ENCODE measurements around the gene NSF. TPM values are rescaled to one million over a fixed set of nuclear protein-coding genes. Genes with fewer than 3 reads are reported as not detected.

NSF gene
- total RNA-seq, 2 experiments from 2014 or later: 44.2 to 50.0 TPM

DNA sequence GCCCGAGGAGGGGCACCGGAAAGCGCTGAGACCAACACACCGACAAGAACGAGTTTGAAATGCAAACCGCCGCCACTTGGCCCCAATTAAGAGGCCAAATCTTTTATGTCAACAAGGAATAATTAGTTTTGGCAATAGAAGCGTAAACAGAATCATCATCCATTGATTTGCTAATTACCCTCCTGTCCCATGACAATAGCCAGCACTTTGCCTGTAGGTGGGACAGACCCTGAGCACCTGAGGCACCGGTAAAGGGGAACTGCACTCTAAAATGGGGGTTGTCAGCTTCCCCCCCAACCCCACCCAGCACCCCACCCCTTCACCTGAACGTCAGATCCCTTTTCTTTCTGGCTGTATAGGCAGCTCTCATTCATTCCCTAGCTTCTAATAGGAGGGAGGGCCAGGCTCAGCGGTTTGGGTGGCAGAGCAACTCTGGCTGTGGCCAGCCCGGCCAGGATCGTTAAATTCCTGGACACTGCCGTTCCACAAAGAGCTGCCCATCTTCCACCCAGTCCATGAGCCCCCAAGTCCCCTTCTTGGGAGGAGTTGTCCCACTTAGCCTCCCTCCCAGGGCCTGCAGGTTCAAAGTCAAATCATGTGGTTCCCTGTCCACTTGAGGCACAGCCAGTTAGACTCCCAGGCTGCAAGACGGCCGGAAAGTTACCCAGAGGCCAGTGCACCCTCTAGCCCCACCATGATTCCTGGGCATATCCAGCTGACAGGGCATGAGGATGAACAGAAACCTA lies 182.2 kb downstream of the NSF start:
- Mint-ChIP-seq H3K4me1 (peaks cover 21% of the 10 kb centered on the region), H3K27me3 (peaks cover 52% of the 10 kb centered on the region), H3K9me3 (ENCODE audit: low read depth) (no peaks in the 10 kb centered on the region), H3K27ac (no peak overlapping the region), H3K36me3 (no peaks in the 10 kb centered on the region), H3K4me3 (peak overlapping the region; percentile 60)
- DNase-seq: no peak
- CTCF ChIA-PET: no interaction called here
- peak; percentile 11 for ATAC-seq

DNA sequence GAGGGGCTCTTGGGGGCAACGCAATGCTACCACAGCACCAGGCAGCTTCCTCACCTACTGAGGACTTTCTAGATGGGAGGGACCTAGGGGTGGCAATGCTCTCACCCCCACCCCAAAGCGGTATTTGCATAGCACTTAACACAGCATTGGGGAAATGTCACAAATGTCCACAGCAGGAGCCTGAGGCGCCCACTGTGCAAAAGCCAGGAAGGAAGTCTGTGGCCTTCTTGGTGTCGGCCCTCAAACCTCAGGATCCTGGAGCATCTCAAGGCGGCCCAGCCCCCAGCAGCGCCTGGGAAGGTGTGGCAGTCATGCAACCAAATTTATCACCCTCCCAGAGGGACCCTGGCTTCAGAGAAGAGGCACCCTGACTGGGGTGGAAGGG lies 182.7 kb downstream of the NSF start:
- ATAC-seq: peak; percentile 3
- H3K4me1 Mint-ChIP-seq: peaks cover 21% of the 10 kb centered on the region
- no peak overlapping the region for H3K27ac Mint-ChIP-seq
- no peak for DNase-seq
- H3K36me3 Mint-ChIP-seq: no peaks in the 10 kb centered on the region
- no peaks in the 10 kb centered on the region for H3K9me3 Mint-ChIP-seq (ENCODE audit: low read depth)
- CTCF ChIA-PET: no interaction called here
- no peak overlapping the region for H3K4me3 Mint-ChIP-seq
- H3K27me3 Mint-ChIP-seq: peaks cover 52% of the 10 kb centered on the region

DNA sequence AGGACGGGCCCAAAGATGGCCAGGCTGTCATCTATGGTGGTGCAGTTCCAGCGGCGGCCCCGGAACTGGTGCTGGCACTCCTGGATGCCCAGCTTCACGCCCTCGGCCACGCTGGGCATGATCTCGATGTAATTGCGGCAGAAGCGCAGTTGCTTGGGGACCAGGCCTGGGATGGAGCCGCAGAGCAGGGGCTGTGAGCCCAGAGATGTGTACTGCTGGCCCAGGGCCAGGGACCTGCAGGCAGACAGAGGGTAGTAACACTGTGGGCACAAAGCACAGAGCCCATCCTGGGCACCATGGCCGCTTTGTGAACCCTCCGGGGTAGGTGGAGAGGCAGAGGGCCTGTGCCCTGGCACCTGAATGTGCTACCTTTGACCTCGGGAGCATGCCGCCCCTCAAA lies 183.2 kb downstream of the NSF start:
- DNase-seq: no peak
- Mint-ChIP-seq H3K4me1 (peaks cover 21% of the 10 kb centered on the region), H3K27ac (no peak overlapping the region), H3K36me3 (no peaks in the 10 kb centered on the region), H3K27me3 (peaks cover 50% of the 10 kb centered on the region), H3K4me3 (no peak overlapping the region), H3K9me3 (ENCODE audit: low read depth) (no peaks in the 10 kb centered on the region)
- ATAC-seq: no peak
- CTCF ChIA-PET: no interaction called here

DNA sequence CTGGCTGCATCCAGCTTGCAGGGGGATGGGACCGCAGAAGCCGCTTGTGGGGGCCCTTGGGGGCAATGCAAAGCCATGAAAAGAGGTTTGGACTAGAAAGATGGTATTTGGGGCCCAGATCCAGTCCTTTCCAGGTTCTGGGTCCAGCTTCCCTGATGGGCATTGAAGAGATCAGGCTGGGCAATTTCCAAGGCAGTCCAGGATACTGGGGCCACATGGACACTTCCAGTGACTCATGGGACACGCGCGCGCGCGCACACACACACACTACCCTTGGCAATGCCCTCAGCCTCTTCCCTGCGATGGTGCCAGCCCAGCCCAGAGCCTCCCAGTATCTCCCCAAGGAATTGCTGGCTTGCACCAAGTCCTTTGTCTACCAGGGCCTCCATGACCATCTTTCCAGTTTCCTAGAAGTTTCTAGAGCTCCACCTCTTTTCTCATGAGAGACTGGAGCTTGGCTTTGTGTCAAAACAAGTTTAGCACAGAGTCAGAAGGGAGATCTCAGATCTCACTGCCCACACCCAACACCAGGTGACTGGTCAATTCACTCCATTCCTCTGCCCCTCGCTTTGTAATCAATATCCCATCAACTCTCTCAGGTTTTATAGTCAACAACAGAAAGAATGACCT lies 183.8 kb downstream of the NSF start:
- Mint-ChIP-seq H3K4me1 (peaks cover 21% of the 10 kb centered on the region), H3K27me3 (peaks cover 49% of the 10 kb centered on the region), H3K4me3 (no peak overlapping the region), H3K9me3 (ENCODE audit: low read depth) (no peaks in the 10 kb centered on the region), H3K36me3 (no peaks in the 10 kb centered on the region), H3K27ac (no peak overlapping the region)
- no peak for DNase-seq
- CTCF ChIA-PET: no interaction called here
- ATAC-seq: no peak

DNA sequence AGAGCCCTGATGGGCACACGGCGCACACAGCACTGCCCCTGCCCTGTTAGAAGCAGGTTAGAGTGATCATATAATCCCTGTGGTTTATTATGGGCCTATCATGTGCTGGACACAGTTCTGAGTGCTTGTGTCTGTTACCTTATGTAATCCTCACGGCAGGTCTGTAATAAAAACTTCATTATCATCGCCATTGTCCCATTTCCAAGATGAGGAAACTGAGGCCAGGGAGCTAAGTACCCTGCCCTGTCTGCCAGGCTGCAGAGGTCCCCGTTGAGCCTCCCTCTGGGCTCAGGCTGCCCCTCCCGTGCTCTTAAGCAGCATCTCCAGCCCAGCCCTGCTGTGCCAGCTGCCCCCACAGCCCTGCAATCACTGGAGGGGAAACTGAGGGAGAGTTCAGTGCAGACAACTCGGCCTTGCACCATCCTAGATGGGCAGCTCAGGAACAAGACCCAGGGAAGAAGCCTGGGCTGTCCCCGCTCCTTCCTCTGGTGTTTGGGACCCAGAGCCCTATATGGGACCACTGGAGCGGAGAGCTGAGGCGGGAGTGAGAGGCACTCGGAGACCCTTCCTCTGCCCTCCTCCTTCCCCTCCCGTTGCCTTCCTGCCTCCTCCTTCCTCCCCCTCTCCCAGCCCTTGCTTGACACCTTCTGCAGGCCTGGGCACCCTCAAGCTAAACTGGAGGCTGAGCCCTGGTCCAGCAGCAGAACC lies 186.0 kb downstream of the NSF start:
- H3K9me3 Mint-ChIP-seq (ENCODE audit: low read depth): no peaks in the 10 kb centered on the region
- H3K4me3 Mint-ChIP-seq: no peak overlapping the region
- H3K27me3 Mint-ChIP-seq: peaks cover 34% of the 10 kb centered on the region
- H3K27ac Mint-ChIP-seq: no peak overlapping the region
- H3K36me3 Mint-ChIP-seq: no peaks in the 10 kb centered on the region
- peaks cover 17% of the 10 kb centered on the region for H3K4me1 Mint-ChIP-seq
- ATAC-seq (no peak), DNase-seq (no peak)
- CTCF ChIA-PET: interaction anchor here (0.7 kb wide), 1 partner anchor 524 kb away, joined by 3 read pairs; no protein-coding TSS in a partner anchor

DNA sequence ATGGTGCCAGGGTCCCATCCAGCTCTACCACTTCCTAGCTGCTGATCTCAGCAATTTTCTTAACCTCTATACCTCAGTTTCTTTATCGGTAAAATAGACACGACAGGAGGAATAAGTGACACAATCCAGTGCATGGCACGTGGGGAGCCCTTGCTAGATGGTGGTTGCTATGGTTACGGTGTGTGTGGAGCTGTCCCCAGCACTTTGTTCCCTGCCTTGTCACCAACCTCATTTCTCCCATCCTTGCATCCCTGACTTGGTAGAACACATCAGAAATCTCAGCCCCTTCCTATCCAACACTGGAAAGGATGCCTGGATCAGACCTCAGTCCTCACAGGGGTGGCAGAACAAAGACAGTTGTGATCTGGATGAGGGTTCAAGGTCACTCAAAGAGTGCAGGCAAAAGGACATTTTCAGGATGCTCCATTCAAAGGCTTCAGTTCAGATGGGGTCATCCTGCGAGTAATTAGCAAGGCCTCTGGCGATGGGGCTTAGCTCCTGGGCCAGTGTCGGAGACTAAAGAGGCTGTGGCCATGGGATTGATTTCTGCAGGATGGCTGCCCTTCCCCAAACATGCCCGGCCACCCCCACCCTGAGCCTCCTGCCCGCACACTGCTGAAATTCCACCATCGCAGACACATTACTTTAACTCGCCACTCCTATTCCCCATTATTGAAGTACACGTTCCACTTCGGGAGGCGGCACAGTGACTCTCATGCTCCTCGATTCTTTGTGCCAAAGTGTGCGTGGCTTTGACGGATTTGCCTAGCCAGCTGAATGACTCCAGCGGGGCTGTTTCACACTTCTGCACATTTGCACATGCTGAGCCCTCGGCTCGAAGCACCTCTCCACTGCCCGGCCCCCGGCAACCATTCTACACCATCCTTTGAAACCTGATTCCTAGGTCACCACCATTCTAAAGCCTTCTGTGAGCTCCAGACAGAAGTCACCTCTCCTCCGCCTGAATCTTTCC lies 187.8 kb downstream of the NSF start:
- Mint-ChIP-seq H3K9me3 (ENCODE audit: low read depth) (no peaks in the 10 kb centered on the region), H3K27ac (no peak overlapping the region), H3K36me3 (no peaks in the 10 kb centered on the region), H3K27me3 (peaks cover 22% of the 10 kb centered on the region), H3K4me3 (no peak overlapping the region), H3K4me1 (peaks cover 5% of the 10 kb centered on the region)
- DNase-seq: no peak
- no peak for ATAC-seq
- CTCF ChIA-PET: no interaction called here

DNA sequence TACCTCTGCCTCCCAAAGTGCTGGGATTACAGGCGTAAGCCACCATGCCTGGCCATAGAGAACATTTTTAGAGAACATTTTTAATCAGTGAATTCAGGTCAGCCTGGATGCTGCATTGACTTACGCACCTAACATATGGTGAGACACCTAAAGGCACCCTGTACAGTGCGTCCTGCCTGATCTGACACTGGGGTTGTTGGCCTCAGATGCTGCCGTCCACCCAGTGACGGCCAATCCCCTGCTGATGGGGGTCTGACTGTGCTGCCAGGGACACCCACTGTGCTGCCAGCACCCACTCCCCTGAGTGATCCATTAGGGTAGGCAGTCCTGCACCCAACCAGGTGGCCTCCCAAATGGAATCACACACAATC lies 189.5 kb downstream of the NSF start:
- H3K27ac Mint-ChIP-seq: no peak overlapping the region
- DNase-seq (no peak), ATAC-seq (no peak)
- H3K4me1 Mint-ChIP-seq: no peaks in the 10 kb centered on the region
- H3K4me3 Mint-ChIP-seq: no peak overlapping the region
- CTCF ChIA-PET: no interaction called here
- H3K27me3 Mint-ChIP-seq: peaks cover 8% of the 10 kb centered on the region
- H3K9me3 Mint-ChIP-seq (ENCODE audit: low read depth): no peaks in the 10 kb centered on the region
- no peaks in the 10 kb centered on the region for H3K36me3 Mint-ChIP-seq

DNA sequence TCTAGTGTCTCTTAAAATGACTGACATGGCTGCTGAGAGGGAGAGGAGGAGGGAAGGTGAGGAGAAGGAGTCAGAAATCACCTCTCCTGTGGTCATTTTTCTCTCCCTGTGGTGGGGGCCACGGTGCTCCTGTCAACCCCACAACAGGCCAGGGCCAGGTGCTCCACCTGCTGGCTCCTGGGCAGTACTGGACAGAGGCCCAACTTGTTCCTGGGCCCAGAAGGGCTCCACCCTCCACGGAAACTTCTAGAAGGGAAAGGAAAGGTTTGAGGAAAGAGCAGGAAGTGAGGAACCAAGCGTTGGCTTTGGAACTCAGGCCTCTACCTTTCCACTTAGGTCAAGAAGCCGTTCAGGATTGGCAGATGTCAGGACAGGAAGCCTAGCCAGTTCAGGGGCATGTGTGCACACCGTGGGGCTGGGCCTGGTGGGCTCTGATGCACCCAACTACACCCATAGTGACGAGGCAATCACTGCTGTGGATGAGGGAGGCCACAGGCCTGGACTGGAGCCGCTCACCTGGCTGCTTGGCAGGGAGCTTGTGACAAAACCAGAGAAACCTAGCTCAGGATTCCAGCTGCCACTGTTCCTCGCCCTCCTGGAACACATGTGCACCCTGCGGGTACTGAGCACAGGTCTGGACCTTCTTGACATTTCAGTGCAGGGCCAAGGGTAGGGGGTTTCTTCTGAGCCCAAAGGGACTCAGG lies 191.9 kb downstream of the NSF start:
- DNase-seq: peak; percentile 50
- CTCF ChIA-PET: interaction anchor here (1.6 kb wide), 1 partner anchor 41 kb away, joined by 4 read pairs; no protein-coding TSS in a partner anchor
- Mint-ChIP-seq H3K4me1 (no peaks in the 10 kb centered on the region), H3K4me3 (no peak overlapping the region), H3K27ac (no peak overlapping the region), H3K27me3 (peaks cover 4% of the 10 kb centered on the region), H3K36me3 (no peaks in the 10 kb centered on the region), H3K9me3 (ENCODE audit: low read depth) (no peaks in the 10 kb centered on the region)
- ATAC-seq: peak; percentile 53

DNA sequence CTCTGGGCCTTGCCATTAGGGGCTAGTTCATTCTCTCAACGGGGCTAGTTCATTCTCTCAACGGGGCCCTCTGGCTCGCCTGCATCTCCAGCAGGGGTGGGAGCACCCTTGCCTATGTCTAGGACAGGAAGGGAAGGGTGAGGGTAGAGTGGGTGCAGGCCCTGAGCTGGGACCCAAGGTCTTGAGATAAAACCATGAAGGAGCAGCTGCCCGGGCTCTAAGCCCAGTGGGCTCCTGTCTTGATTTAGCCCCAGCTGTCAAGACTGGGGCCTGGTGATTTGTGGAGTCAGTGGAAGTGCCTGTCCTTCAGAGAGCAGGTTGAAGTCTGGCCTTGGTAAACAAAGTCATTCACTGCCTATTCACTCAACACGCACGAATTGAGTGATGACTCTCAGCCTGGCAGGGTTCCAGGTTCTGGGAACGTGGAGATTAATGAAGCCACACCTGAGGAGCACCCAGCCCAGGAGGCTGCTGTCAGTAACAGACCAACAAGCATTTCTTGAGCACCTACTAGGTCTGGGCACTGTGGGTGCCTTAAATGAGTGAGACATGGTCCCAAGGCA lies 192.6 kb downstream of the NSF start:
- H3K9me3 Mint-ChIP-seq (ENCODE audit: low read depth): no peaks in the 10 kb centered on the region
- H3K27ac Mint-ChIP-seq: no peak overlapping the region
- DNase-seq: no peak
- CTCF ChIA-PET: no interaction called here
- no peak for ATAC-seq
- peaks cover 4% of the 10 kb centered on the region for H3K27me3 Mint-ChIP-seq
- no peaks in the 10 kb centered on the region for H3K4me1 Mint-ChIP-seq
- H3K36me3 Mint-ChIP-seq: no peaks in the 10 kb centered on the region
- H3K4me3 Mint-ChIP-seq: no peak overlapping the region

DNA sequence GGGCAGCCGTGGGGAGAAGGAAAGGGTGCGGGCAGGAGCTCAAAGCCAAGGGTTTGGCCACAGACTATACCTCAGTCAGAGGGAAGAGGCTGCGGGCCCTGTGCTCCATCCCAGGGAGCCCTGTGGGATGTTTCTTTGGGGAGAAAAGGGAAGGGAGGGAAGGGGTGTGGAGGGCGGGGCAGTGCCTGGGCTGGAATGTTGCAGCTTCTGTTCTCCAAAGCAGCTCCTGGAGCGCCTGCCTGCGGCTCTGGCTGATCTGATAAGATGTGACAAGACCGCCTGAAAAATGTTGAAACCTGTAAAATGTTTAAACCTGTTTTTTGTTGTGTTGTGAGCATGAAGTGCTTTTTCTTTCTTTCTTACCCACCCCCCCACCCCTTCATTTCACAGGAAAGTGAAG lies 195.2 kb downstream of the NSF start:
- CTCF ChIA-PET: no interaction called here

DNA sequence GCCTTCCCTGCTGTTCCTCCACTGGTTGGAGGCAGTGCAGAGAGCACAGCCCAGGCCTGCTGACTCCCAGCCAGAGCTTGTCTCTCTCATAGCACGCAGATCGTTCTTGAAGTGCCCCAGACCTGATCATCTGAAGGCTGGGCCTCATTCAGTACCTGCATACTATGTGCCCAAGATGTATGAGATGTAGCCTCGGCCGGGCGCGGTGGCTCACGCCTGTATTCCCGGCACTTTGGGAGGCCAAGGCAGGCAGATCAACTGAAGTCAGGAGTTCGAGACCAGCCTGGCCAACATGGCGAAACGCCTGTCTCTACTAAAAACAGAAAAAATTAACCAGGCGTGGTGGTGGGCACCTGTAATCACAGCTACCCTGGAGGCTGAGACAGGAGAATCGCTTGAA lies 197.0 kb downstream of the NSF start:
- Mint-ChIP-seq H3K27ac (no peak overlapping the region), H3K27me3 (peaks cover 20% of the 10 kb centered on the region), H3K36me3 (no peaks in the 10 kb centered on the region), H3K9me3 (ENCODE audit: low read depth) (no peaks in the 10 kb centered on the region), H3K4me3 (no peak overlapping the region), H3K4me1 (peaks cover 1% of the 10 kb centered on the region)
- DNase-seq (no peak), ATAC-seq (no peak)
- CTCF ChIA-PET: no interaction called here

More for the DNA sequence above, 195.2 kb downstream of the NSF start:
- Mint-ChIP-seq H3K27ac (no peak overlapping the region), H3K36me3 (no peaks in the 10 kb centered on the region), H3K4me1 (no peaks in the 10 kb centered on the region), H3K4me3 (no peak overlapping the region), H3K27me3 (peaks cover 8% of the 10 kb centered on the region), H3K9me3 (ENCODE audit: low read depth) (no peaks in the 10 kb centered on the region)
- DNase-seq (no peak), ATAC-seq (no peak)

DNA sequence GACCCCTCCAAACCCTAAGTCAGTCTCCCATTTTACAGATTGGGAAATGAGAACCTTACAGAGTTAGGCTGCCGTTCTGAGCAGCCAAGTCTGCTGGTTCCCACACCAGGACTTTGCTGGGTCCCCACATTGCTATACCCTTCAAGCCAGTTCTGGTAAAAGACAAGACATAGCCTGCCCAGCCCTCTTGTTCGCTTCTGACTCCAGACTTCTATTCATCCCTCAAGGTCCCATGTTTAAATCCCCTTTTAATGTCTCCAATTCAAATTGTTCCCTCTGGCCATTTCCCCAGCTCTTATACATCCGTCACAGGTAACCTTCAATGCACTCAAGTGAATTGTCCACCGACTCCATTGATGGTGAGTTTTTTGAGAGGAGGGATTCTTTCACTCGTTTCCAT lies 197.8 kb downstream of the NSF start:
- H3K36me3 Mint-ChIP-seq: no peaks in the 10 kb centered on the region
- no peak overlapping the region for H3K27ac Mint-ChIP-seq
- ATAC-seq (no peak), DNase-seq (no peak)
- H3K4me1 Mint-ChIP-seq: peaks cover 1% of the 10 kb centered on the region
- peaks cover 20% of the 10 kb centered on the region for H3K27me3 Mint-ChIP-seq
- no peak overlapping the region for H3K4me3 Mint-ChIP-seq
- no peaks in the 10 kb centered on the region for H3K9me3 Mint-ChIP-seq (ENCODE audit: low read depth)
- CTCF ChIA-PET: no interaction called here
